Fibroblast of pulmonary artery (primary cell): ENCODE results near the gene RNF180.

ENCODE experiments used
- DNase-seq: peaks from one replicate; pipeline ENCODE4 v3.0.0-alpha.2; 2010; ENCODE audit warnings: low read depth
- H3K4me3 ChIP-seq: replicated peaks from 2 replicates; pipeline ENCODE4 v1.5.1; 2011; ENCODE audit warnings: low read depth, mild to moderate bottlenecking, control low read depth, low read length, moderate library complexity
- TF ChIP-seq, protein P1 (sequence below): IDR thresholded peaks from 2 replicates; pipeline ENCODE4 v1.5.1; 2011; ENCODE audit warnings: mild to moderate bottlenecking, control low read depth, low read length, inconsistent platforms; ENCODE audit errors: missing control alignments

Gene RNF180

GRCh38 chr5:64180661-64181343, 15.2 kb downstream of the RNF180 start:
- peak; percentile 29 for DNase-seq
- no peak overlapping the region for H3K4me3 ChIP-seq
- TF ChIP-seq, protein P1, sequence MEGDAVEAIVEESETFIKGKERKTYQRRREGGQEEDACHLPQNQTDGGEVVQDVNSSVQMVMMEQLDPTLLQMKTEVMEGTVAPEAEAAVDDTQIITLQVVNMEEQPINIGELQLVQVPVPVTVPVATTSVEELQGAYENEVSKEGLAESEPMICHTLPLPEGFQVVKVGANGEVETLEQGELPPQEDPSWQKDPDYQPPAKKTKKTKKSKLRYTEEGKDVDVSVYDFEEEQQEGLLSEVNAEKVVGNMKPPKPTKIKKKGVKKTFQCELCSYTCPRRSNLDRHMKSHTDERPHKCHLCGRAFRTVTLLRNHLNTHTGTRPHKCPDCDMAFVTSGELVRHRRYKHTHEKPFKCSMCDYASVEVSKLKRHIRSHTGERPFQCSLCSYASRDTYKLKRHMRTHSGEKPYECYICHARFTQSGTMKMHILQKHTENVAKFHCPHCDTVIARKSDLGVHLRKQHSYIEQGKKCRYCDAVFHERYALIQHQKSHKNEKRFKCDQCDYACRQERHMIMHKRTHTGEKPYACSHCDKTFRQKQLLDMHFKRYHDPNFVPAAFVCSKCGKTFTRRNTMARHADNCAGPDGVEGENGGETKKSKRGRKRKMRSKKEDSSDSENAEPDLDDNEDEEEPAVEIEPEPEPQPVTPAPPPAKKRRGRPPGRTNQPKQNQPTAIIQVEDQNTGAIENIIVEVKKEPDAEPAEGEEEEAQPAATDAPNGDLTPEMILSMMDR, result no peak

DNA sequence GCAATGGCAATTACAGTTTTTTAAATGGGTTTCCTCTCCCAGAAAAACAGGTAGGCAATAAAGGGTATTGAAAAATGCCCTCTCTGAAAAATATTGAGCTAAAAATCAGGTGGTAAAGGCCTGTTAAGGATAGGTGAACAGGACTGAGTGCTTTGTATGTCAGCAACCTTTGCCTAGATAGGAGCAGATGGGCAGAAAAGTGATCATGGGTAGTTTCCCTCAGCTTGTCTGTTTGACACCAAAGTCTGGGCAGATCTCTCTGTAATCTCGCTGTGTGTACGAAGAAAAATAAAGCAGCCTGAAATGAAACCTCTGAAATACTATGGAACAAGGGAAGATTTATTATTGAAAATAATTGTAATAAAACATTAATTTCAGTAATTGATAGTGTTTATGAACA, 15.8 kb downstream of the RNF180 start:
- DNase-seq, result no peak
- no peak overlapping the region for H3K4me3 ChIP-seq
- TF ChIP-seq, protein P1, result no peak

DNA sequence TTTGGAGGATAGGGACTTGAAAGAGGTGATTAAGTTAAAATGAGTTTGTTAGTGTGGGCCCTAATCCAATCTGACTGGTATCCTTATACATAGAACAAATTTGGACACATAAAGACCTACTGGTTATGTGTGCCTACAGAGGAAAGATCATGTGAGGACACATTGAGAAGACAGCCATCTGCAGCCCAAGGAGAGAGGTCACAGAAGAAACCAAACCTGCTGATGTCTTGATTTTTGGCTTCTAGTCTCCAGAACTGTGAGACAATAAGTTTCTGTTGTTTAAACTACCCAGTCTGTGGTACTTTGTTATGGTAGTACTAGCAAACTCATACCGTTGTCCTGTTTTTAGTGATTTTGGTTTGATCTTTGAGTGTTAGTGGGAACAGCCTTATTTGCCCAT, 18.3 kb downstream of the RNF180 start:
- DNase-seq, result no peak
- TF ChIP-seq, protein P1, result no peak
- no peak overlapping the region for H3K4me3 ChIP-seq

GRCh38 chr5:64184832-64185231, 19.2 kb downstream of the RNF180 start:
- TF ChIP-seq, protein P1, result no peak
- no peak overlapping the region for H3K4me3 ChIP-seq
- no peak for DNase-seq

DNA sequence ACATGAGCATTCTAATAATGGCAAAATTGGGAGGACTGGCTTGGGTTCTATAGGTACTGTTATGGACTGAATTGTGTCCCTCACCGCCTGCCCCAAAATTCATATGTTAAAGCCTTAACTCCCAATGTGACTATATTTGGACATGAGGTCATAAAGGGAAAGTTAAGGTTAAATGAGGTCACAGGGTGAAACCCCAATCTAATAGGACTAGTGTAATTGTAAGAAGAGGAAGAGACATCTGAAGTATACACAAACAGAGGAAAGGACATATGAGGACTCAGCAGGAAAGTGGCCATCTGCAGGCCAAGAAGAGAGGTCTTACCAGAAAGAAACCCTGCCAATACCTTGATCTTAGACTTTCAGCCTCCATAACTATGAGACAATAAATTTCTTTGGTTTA, 23.1 kb downstream of the RNF180 start:
- TF ChIP-seq, protein P1, result no peak
- no peak overlapping the region for H3K4me3 ChIP-seq
- no peak for DNase-seq

- DNase-seq, result no peak
- no peak overlapping the region for H3K4me3 ChIP-seq
- TF ChIP-seq, protein P1, result no peak
Measured at GRCh38 chr5:64190562-64191306, 25.1 kb downstream of the RNF180 start.

DNA sequence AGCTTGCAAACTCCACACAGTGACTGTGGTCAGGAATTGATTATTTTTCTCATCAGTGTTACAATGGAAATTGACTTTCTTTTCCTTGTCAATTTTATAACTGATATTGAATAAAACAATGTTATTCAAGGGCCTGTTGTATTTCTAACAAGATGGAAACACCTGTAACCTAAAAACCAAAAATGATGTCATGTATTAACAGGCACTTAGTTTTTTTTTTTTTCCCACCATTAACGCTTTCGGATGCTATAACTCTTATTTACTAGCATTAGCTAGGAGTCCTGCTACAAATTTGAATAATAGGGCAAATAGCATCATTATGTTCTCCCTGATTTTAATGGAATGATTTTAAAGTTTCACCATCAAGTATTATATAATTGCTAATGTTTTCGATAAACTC, 30.3 kb downstream of the RNF180 start:
- no peak overlapping the region for H3K4me3 ChIP-seq
- TF ChIP-seq, protein P1, result no peak
- DNase-seq, result no peak
